MM.1S (cell line): ENCODE data around the gene ADRB2.

Experiments
- EZH2phosphoT487 ChIP-seq: fragments of 300-600 bp; sonication (generic); IDR thresholded peaks from 2 replicates; pipeline ENCODE4 v1.6.1; 2018; ENCODE audit warnings: antibody characterized with exemption, low read length
- TF ChIP-seq, protein P1 (sequence below): fragments of 300-600 bp; sonication (generic); IDR thresholded peaks from 2 replicates; pipeline ENCODE4 v1.5.1; 2016; ENCODE audit warnings: antibody characterized with exemption, low read length, mixed read lengths

DNA sequence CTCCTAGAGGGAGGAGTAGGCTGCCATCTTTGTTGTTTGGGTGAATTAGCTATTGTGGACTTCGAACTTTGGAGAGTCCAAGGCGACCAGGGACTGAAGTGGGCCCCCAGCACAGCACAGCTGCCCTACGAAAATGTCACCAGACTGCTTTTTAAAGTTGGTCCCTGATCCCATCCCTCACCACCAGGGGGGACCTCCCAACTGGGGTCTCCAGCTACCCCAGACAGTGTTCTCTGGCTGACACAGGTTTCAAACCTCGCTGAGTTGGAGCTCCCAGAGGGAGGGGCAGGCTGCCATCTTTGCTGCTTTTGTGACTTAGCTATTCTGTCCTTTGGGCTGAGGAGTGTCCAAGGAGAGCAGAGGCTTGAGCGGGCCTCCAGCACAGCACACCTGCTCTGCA is 45.7 kb upstream of the ADRB2 start:
- TF ChIP-seq, protein P1, sequence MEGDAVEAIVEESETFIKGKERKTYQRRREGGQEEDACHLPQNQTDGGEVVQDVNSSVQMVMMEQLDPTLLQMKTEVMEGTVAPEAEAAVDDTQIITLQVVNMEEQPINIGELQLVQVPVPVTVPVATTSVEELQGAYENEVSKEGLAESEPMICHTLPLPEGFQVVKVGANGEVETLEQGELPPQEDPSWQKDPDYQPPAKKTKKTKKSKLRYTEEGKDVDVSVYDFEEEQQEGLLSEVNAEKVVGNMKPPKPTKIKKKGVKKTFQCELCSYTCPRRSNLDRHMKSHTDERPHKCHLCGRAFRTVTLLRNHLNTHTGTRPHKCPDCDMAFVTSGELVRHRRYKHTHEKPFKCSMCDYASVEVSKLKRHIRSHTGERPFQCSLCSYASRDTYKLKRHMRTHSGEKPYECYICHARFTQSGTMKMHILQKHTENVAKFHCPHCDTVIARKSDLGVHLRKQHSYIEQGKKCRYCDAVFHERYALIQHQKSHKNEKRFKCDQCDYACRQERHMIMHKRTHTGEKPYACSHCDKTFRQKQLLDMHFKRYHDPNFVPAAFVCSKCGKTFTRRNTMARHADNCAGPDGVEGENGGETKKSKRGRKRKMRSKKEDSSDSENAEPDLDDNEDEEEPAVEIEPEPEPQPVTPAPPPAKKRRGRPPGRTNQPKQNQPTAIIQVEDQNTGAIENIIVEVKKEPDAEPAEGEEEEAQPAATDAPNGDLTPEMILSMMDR: no peak
- TF ChIP-seq EZH2phosphoT487: no peak
